Neural cell (in vitro differentiated cells): ENCODE data around the gene POLR1A. TPM values are rescaled to one million over a fixed set of nuclear protein-coding genes. Genes with fewer than 3 reads are reported as not detected.

Experiments
- H2AFZ ChIP-seq: fragments of 200-600, 300-800 bp; sonication (generic), shearing (Covaris generic); 2 replicates; pipeline ENCODE4 v1.6.0; 2014; ENCODE audit warnings: low read depth, mild to moderate bottlenecking, antibody characterized with exemption, low read length, moderate library complexity
- H3F3A ChIP-seq: fragments of 200-600 bp; shearing (Covaris generic); 2 replicates; pipeline ENCODE4 v1.6.1; 2016; ENCODE audit warnings: mild to moderate bottlenecking, moderate library complexity, mixed read lengths, antibody characterized with exemption, low read length; ENCODE audit not compliant: insufficient read depth, poor library complexity, severe bottlenecking
- H3K27ac ChIP-seq: fragments of 200-600, 300-800 bp; sonication (generic), shearing (Covaris generic); 2 replicates; pipeline ENCODE4 v1.5.1; 2014; ENCODE audit warnings: mild to moderate bottlenecking, low read length, moderate library complexity
- H3K27me3 ChIP-seq: fragments of 300-800, 200-600 bp; sonication (generic), shearing (Covaris generic); 2 replicates; pipeline ENCODE4 v1.6.0; 2014; ENCODE audit warnings: mild to moderate bottlenecking, low read depth, low read length, moderate library complexity; ENCODE audit not compliant: insufficient read depth
- H3K36me3 ChIP-seq: fragments of 300-800, 200-600 bp; sonication (generic), shearing (Covaris generic); 2 replicates; pipeline ENCODE4 v1.5.1; 2014; ENCODE audit warnings: mild to moderate bottlenecking, antibody characterized with exemption, low read length, moderate library complexity; ENCODE audit not compliant: insufficient read depth
- H3K4me2 ChIP-seq: fragments of 300-800, 200-600 bp; sonication (generic), shearing (Covaris generic); 2 replicates; pipeline ENCODE4 v1.6.0; 2014; ENCODE audit warnings: mild to moderate bottlenecking, low read length
- H3K4me3 ChIP-seq: fragments of 300-800, 200-600 bp; sonication (generic), shearing (Covaris generic); 2 replicates; pipeline ENCODE4 v1.5.1; 2014; ENCODE audit warnings: mild to moderate bottlenecking, low read length, moderate library complexity
- H3K79me2 ChIP-seq: fragments of 200-600 bp; shearing (Covaris generic); replicated peaks from 2 replicates; pipeline ENCODE4 v1.6.0; 2014; ENCODE audit warnings: mild to moderate bottlenecking, low read length, moderate library complexity; ENCODE audit not compliant: insufficient read depth
- H3K9ac ChIP-seq: fragments of 300-800, 200-600 bp; sonication (generic), shearing (Covaris generic); 2 replicates; pipeline ENCODE4 v1.6.1; 2016; ENCODE audit warnings: mild to moderate bottlenecking, low read length, mixed read lengths
- H3K9me2 ChIP-seq: fragments of 200-600 bp; shearing (Covaris generic); 2 replicates; pipeline ENCODE4 v1.6.1; 2016; ENCODE audit warnings: mild to moderate bottlenecking, low read length, mixed read lengths; ENCODE audit not compliant: insufficient read depth
- H3K9me3 ChIP-seq: fragments of 200-600, 300-800 bp; sonication (generic), shearing (Covaris generic); 2 replicates; pipeline ENCODE4 v1.6.1; 2016; ENCODE audit warnings: mild to moderate bottlenecking, mixed run types, low read length, moderate library complexity, mixed read lengths
- H4K20me1 ChIP-seq: fragments of 200-600 bp; shearing (Covaris generic); 2 replicates; pipeline ENCODE4 v1.6.1; 2016; ENCODE audit warnings: mild to moderate bottlenecking, mixed run types; ENCODE audit not compliant: insufficient read depth
- EP300 ChIP-seq: fragments of 450-650 bp; conservative IDR thresholded peaks from 2 replicates; pipeline ENCODE4 v1.6.1; 2014; ENCODE audit warnings: antibody characterized with exemption, mild to moderate bottlenecking, moderate library complexity; ENCODE audit not compliant: poor library complexity, severe bottlenecking
- EZH2 ChIP-seq: fragments of 200-600, 300-800 bp; shearing (Covaris generic), sonication (generic); IDR thresholded peaks from 2 replicates; pipeline ENCODE4 v1.6.1; 2014; ENCODE audit warnings: antibody characterized with exemption, low read length, borderline replicate concordance, mild to moderate bottlenecking; ENCODE audit not compliant: insufficient read depth, poor library complexity, severe bottlenecking
- MXI1 ChIP-seq: fragments of 450-650 bp; conservative IDR thresholded peaks from 2 replicates; pipeline ENCODE4 v1.6.1; 2014; ENCODE audit warnings: antibody characterized with exemption, mild to moderate bottlenecking; ENCODE audit not compliant: poor library complexity, severe bottlenecking
- POLR2AphosphoS5 ChIP-seq: IDR thresholded peaks from 2 replicates; pipeline ENCODE4 v1.6.1; 2012
- RAD21 ChIP-seq: fragments of 450-650 bp; conservative IDR thresholded peaks from 2 replicates; pipeline ENCODE4 v1.6.1; 2014; ENCODE audit warnings: antibody characterized with exemption, mild to moderate bottlenecking, moderate library complexity
- REST ChIP-seq: IDR thresholded peaks from 2 replicates; pipeline ENCODE4 v1.6.1; 2012; ENCODE audit warnings: borderline replicate concordance
- SMC3 ChIP-seq: fragments of 450-650 bp; conservative IDR thresholded peaks from 2 replicates; pipeline ENCODE4 v1.6.1; 2014; ENCODE audit warnings: antibody characterized with exemption, mild to moderate bottlenecking, moderate library complexity; ENCODE audit not compliant: poor library complexity
- TAF1 ChIP-seq: IDR thresholded peaks from 2 replicates; pipeline ENCODE4 v1.6.1; 2012; ENCODE audit warnings: low read depth
- polyA plus RNA-seq: library from polyadenylated mRNA; depleted of rRNA; stranded (reverse); fragments of >200 nt; gene quantifications from 2 replicates; pipeline ENCODE4 v1.2.3, GENCODE V29; 2014
- TF ChIP-seq, protein P1 (sequence below): fragments of 450-650 bp; IDR thresholded peaks from 2 replicates; pipeline ENCODE4 v1.5.1; 2014; ENCODE audit warnings: antibody characterized with exemption, mild to moderate bottlenecking, moderate library complexity; ENCODE audit not compliant: poor library complexity, severe bottlenecking

The POLR1A gene
- polyA plus RNA-seq, 1 donor from 2014 or later = 5.4 TPM

- Histone ChIP-seq H3K36me3 (no peaks in the 10 kb centered on the region), H3K9me2 (no peaks in the 10 kb centered on the region), H3K27ac (no peak overlapping the region), H3K9me3 (no peaks in the 10 kb centered on the region), H3F3A (no peaks in the 10 kb centered on the region), H3K4me3 (no peak overlapping the region), H3K27me3 (no peaks in the 10 kb centered on the region), H3K9ac (no peak overlapping the region), H4K20me1 (no peaks in the 10 kb centered on the region), H2AFZ (no peak overlapping the region), H3K79me2 (no peaks in the 10 kb centered on the region), H3K4me2 (no peak overlapping the region)
- TF ChIP-seq TAF1 = no peak
- no peak for TF ChIP-seq RAD21
- no peak for TF ChIP-seq SMC3
- TF ChIP-seq REST = no peak
- TF ChIP-seq POLR2AphosphoS5 = no peak
- TF ChIP-seq, protein P1, sequence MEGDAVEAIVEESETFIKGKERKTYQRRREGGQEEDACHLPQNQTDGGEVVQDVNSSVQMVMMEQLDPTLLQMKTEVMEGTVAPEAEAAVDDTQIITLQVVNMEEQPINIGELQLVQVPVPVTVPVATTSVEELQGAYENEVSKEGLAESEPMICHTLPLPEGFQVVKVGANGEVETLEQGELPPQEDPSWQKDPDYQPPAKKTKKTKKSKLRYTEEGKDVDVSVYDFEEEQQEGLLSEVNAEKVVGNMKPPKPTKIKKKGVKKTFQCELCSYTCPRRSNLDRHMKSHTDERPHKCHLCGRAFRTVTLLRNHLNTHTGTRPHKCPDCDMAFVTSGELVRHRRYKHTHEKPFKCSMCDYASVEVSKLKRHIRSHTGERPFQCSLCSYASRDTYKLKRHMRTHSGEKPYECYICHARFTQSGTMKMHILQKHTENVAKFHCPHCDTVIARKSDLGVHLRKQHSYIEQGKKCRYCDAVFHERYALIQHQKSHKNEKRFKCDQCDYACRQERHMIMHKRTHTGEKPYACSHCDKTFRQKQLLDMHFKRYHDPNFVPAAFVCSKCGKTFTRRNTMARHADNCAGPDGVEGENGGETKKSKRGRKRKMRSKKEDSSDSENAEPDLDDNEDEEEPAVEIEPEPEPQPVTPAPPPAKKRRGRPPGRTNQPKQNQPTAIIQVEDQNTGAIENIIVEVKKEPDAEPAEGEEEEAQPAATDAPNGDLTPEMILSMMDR = no peak
- TF ChIP-seq EP300 = no peak
- TF ChIP-seq MXI1 = no peak
- TF ChIP-seq EZH2 = no peak
Observed at GRCh38 chr2:86069783-86070339, 35.8 kb downstream of the POLR1A start.

DNA sequence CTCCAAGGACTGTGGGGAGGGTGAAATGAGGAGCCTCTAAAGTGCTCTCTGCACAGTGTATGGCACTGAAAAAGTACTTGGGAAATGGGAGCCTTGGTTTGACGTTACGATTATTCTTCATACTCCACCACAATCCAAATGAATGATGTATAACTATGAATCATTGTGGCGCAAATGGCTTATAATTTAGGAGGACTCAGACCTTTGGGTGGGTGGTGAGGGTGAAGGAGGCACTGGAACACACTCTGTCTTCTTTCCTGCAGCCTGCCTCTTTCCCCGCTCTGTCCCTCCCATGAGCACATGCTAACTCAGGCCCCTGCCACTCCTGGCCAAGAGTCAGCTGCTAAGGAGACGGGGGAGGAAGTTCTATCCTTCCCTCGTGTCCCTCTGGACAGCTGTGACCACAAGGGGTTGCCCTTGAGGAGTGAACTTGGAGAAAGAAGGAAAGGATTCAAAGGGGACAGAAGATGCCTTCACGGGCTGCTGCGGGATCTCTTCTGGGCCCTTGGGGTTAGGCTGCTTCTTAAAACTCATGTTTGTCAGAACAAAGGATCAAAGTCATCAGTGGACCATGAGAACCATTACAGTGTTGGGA, 36.5 kb downstream of the POLR1A start:
- H3K79me2 ChIP-seq = no peaks in the 10 kb centered on the region
- no peaks in the 10 kb centered on the region for H3K27me3 ChIP-seq
- TF ChIP-seq SMC3 (no peak), RAD21 (no peak), REST (no peak)
- TF ChIP-seq, protein P1 = no peak
- peaks cover under 1% of the 10 kb centered on the region for H3K36me3 ChIP-seq
- no peaks in the 10 kb centered on the region for H3F3A ChIP-seq
- H3K9ac ChIP-seq = no peak overlapping the region
- no peaks in the 10 kb centered on the region for H3K9me2 ChIP-seq
- no peaks in the 10 kb centered on the region for H3K9me3 ChIP-seq
- no peak overlapping the region for H3K4me2 ChIP-seq
- no peak overlapping the region for H3K4me3 ChIP-seq
- no peaks in the 10 kb centered on the region for H4K20me1 ChIP-seq
- H3K27ac ChIP-seq = no peak overlapping the region
- no peak overlapping the region for H2AFZ ChIP-seq
